Subcutaneous abdominal adipose tissue (tissue), 5 donors: ENCODE data around the gene IGSF5.
"Not testable (repeated sequence)": the region's sequence is repeated elsewhere in the genome, so short reads cannot be mapped to it uniquely, and the experiment has no call there.

Experiments used
- H3K27ac ChIP-seq: one replicate; pipeline ENCODE4 v1.7.0; 2013; ENCODE audit warnings: low read depth, mild to moderate bottlenecking, inconsistent platforms, low read length, moderate library complexity
- H3K27me3 ChIP-seq, 5 donors: one replicate each; pipeline ENCODE4 v1.7.0; 2013; ENCODE audit warnings: low read length in 5 of 5, inconsistent platforms in 1 of 5; ENCODE audit not compliant: control insufficient read depth in 5 of 5, insufficient read depth in 4 of 5
- H3K36me3 ChIP-seq, 5 donors: one replicate each; pipeline ENCODE4 v1.7.0; 2013; ENCODE audit warnings: low read length in 5 of 5; ENCODE audit not compliant: control insufficient read depth in 5 of 5, insufficient read depth in 5 of 5
- H3K4me1 ChIP-seq, 5 donors: one replicate each; pipeline ENCODE4 v1.7.0; 2013; ENCODE audit warnings: low read length in 5 of 5, mild to moderate bottlenecking in 3 of 5, moderate library complexity in 1 of 5; ENCODE audit not compliant: control insufficient read depth in 5 of 5, insufficient read depth in 5 of 5
- H3K4me3 ChIP-seq, 5 donors: one replicate each; pipeline ENCODE4 v1.7.0; 2013; ENCODE audit warnings: low read length in 5 of 5, low read depth in 1 of 5
- H3K9ac ChIP-seq, 5 donors: one replicate each; pipeline ENCODE4 v1.7.0; 2013; ENCODE audit warnings: low read length in 5 of 5, mild to moderate bottlenecking in 4 of 5, moderate library complexity in 3 of 5
- H3K9me3 ChIP-seq, 5 donors: one replicate each; pipeline ENCODE4 v1.7.0; 2013; ENCODE audit warnings: low read length in 5 of 5; ENCODE audit not compliant: control insufficient read depth in 5 of 5
- donor health status: healthy.
- donor health status: healthy.
- donor health status: healthy.
- donor health status: healthy.
- donor health status: healthy.

The IGSF5 gene

DNA sequence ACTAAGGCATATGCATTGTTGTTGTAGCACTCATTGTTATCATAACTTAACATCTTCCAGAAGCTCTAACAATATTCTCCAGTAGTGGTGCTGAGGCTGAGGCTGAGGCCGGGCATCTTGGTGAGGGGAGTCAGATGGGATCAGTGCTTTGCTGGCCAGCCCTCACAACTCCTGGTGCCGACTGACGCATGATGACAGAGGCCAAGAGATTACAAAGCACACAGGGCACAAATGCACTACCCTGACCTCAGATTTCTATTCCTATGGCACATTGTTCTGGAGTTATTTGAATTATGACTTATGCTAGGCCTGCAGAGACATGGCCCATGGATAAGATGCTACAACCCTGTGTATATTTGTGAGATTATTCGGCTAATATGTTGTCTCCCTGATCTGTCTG, 8.3 kb upstream of the IGSF5 start:
- peaks cover 0 to 4% (median 0%) of the 10 kb centered on the region in 5 donors for H3K9me3 ChIP-seq
- H3K27ac ChIP-seq: no peak overlapping the region
- H3K4me1 ChIP-seq: no peaks in the 10 kb centered on the region
- H3K36me3 ChIP-seq: no peaks in the 10 kb centered on the region
- no peak overlapping the region for H3K9ac ChIP-seq
- H3K4me3 ChIP-seq: no peak overlapping the region
- no peaks in the 10 kb centered on the region for H3K27me3 ChIP-seq

DNA sequence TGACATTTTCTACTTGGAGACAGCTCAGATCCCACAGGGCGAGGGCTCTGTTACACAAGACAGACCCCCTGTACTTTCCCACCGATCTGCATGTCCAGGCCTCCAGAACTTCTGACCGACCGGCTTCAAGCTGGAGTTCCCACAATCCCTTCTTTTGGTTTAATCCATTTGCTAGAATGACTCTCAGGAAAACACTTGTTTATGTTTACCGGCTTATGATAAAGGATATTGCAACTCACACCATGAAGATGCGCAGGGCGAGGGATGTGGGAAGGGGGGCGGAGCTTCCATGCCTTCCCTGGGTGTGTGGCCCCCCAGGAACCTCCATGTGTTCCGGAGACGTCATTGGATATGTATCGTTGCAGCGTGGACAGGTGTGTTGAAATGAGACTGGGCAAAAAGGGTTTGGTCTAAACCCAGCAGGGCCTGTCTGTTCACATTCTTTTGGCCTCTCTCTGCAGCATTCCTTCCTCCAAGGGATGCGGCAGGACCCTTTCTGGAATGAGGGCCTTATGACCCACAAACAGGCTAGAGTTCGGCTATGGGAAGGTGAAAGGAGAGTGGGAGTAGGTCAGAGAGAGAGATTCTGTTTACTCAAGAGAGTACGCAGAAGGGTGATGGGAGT, 7.5 kb upstream of the IGSF5 start:
- H3K27me3 ChIP-seq: no peaks in the 10 kb centered on the region
- no peaks in the 10 kb centered on the region for H3K36me3 ChIP-seq
- H3K4me1 ChIP-seq: no peaks in the 10 kb centered on the region
- no peaks in the 10 kb centered on the region for H3K9me3 ChIP-seq
- no peak overlapping the region for H3K27ac ChIP-seq
- no peak overlapping the region for H3K4me3 ChIP-seq
- H3K9ac ChIP-seq: no peak overlapping the region

DNA sequence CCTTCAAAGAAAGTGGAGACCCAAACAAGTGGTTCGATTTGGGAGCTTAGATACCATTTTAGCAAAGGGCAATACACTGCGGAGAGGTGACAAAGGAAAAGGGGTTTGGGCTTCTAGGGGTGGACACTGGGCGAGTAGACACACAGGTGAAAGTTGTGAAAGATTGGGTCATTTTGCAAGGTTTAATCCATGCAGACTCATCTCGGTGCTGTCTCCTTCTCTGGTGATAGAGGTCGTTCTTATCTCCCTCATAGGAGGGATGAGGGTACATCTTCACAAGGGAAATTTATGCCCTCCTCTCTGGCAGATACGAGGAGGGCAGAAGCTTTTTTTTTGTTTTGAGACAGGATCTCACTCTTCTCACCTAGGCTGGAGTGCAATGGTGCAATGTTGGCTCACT, 6.4 kb upstream of the IGSF5 start:
- H3K9me3 ChIP-seq: no peaks in the 10 kb centered on the region
- H3K27ac ChIP-seq: no peak overlapping the region
- H3K27me3 ChIP-seq: no peaks in the 10 kb centered on the region
- H3K4me3 ChIP-seq: no peak overlapping the region
- H3K36me3 ChIP-seq: no peaks in the 10 kb centered on the region
- H3K4me1 ChIP-seq: no peaks in the 10 kb centered on the region
- no peak overlapping the region for H3K9ac ChIP-seq

DNA sequence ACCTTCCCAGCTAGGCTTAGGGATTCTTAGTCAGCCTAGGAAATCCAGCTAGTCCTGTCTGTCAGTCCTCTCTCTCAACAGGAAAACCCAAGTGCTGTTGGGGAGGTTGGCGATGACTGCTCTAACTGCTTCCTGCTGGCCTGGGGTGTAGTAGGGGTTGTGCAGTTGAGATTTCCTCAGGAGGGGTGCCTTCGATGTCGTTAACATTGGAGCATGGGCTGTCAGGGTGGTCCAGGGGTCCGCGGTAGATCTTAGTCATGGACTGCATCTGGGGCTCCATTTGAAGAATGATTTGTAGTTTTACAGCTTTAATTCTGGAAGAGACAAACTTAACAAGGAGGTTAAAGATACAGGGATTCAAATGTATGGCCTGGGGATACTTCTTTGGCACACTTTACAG, 5.5 kb upstream of the IGSF5 start:
- H3K4me3 ChIP-seq, H3K4me1 ChIP-seq, H3K27ac ChIP-seq, H3K27me3 ChIP-seq, H3K36me3 ChIP-seq, H3K9ac ChIP-seq, H3K9me3 ChIP-seq: not testable (repeated sequence)

DNA sequence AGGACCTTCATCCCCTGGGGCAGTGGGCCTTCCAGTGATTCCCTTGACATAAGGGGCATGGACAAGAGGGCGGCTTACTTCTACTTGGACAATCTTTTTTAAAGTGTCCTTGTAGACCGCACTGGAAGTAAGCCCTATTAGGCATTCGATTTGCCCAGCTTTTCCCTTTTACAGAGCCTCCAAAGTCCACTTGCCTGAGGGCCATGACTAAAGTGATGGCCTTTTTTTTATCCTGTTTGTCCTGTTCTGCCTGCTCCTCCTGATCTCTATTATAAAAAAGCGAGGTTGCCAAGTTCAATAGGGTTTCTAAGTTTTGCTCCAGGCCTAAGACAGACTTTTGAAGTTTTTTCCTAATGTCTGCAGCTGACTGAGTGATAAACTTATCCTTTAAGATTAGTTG, 2.4 kb upstream of the IGSF5 start:
- H3K36me3 ChIP-seq, H3K27ac ChIP-seq, H3K4me3 ChIP-seq, H3K4me1 ChIP-seq, H3K27me3 ChIP-seq, H3K9ac ChIP-seq, H3K9me3 ChIP-seq: not testable (repeated sequence)

DNA sequence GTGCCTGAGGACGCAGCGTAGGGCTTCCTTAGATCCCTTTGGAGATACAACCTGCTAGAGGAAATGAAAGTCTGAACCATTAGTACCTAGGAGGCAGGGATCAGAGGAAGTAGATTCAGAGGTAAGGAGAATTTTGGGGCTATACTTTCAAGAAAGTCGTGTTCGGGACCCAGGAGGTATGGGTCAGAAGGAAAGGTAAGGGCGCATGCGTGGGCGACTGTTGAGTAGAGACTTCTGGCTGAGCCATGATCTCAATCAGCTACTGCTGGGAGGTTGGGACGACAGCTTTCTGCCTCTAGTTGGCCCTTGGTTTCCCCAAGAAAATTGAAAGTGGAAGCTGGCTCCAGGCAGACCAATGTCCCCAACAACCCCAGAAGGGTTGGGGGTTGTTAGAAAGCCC, 349 bp downstream of the IGSF5 start:
- not testable (repeated sequence) for H3K36me3 ChIP-seq, H3K9ac ChIP-seq, H3K4me1 ChIP-seq, H3K27ac ChIP-seq, H3K4me3 ChIP-seq, H3K27me3 ChIP-seq, H3K9me3 ChIP-seq

DNA sequence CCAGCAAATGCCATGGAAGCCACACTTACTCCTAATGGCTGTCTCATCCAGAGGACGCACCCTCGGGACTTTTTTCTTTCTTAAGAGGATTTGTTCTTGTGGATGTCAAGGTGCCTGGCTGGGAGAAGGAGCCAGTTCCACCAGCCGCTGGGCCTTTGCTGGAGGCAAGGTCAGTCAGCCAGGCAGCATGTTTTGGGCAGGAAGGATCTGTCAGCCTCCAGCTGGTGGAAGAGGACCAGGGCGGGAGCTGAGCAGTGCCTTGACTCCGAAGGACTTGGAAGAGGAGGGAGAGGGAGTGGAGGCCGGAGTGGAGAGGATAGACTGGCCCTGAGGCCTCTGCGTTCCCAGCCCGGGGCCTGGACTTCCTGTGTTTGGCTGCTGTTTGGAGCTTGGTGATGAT, 5.7 kb downstream of the IGSF5 start:
- Histone ChIP-seq H3K9me3 (peaks cover 3 to 13% (median 9%) of the 10 kb centered on the region in 5 donors), H3K36me3 (no peaks in the 10 kb centered on the region), H3K27ac (no peak overlapping the region), H3K4me3 (no peak overlapping the region), H3K4me1 (no peaks in the 10 kb centered on the region), H3K9ac (no peak overlapping the region), H3K27me3 (no peaks in the 10 kb centered on the region)

DNA sequence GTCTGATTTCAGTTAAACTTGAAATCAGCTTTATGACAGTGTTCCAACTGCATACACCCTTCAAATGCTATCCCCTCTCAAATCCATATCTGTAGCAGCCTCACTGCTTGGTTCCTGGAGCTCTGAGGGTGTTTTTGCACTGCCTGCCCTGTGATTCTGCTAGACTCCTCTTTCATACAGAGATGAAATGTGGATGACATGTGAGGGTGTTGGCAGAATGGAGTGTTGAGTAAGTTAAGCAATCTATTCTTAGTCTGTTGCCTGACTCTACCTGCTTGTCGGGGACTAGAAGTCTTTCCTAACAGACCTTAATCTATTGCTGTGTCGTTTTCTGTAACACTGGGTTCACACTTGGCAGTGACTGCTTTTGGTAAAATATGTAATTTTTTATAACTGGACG, 9.8 kb downstream of the IGSF5 start:
- H3K9me3 ChIP-seq: peaks cover 3 to 13% (median 9%) of the 10 kb centered on the region in 5 donors
- no peaks in the 10 kb centered on the region for H3K36me3 ChIP-seq
- peaks cover 0 to 4% (median 0%) of the 10 kb centered on the region in 5 donors for H3K27me3 ChIP-seq
- H3K4me1 ChIP-seq: no peaks in the 10 kb centered on the region
- no peak overlapping the region for H3K9ac ChIP-seq
- H3K27ac ChIP-seq: no peak overlapping the region
- H3K4me3 ChIP-seq: no peak overlapping the region

DNA sequence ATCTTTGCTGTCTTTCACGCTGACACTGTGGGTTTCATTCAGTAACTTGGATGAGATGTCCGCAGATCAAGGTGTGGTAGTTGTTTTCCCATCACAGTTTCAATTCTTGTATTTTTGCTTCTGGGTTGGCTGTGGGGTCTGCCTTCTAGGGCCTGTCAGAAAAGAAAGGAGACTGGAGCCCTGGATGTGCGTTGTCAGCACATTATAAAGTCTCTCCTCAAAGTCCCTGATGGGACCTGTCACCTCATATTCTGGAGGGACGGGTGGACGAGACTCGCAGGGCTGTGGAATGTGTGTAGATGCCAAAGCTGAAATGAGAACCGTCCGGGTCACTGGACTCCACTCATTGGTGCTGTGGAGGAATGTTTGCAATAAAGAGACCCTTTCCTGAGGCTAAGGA, 11.3 kb downstream of the IGSF5 start:
- Histone ChIP-seq H3K9me3 (peaks cover 3 to 13% (median 9%) of the 10 kb centered on the region in 5 donors), H3K27ac (no peak overlapping the region), H3K9ac (no peak overlapping the region), H3K4me3 (no peak overlapping the region), H3K27me3 (peaks cover 0 to 4% (median 0%) of the 10 kb centered on the region in 5 donors), H3K36me3 (no peaks in the 10 kb centered on the region), H3K4me1 (no peaks in the 10 kb centered on the region)

DNA sequence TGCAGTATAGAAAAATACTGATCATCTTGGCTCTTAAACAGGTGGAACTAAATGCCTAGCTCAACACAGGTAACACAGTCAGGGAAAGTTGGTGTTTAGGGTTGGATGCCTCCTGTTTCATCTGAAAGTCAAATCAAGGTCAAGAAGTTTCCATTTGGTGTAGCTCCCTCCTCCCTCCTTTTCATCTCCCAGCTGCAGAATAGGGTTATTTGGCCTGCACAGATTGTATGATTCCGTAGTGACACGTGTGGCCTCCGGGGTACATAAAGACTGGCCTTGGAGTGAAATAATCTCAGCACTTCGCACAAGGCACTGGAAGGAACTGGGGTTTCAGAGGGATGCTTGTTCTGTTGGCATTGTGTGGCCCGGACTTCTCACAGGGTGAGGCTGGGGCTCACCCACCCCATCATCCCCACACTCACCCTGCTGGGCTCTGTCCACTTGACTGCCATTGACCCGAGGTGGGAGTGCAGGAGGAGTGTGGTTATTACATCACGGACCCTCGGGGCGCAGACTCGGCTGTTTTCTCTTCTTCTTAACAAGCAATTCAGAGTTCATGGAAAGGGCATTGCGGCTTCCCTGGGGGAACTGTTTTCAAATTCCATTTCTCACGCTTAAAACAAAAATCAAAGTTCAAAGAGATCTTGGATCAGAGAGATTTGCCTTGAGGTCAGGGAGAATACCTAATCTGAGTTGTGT, 18.4 kb downstream of the IGSF5 start:
- Histone ChIP-seq H3K9ac (no peak overlapping the region), H3K27ac (no peak overlapping the region), H3K36me3 (no peaks in the 10 kb centered on the region)

More for the DNA sequence above, 18.4 kb downstream of the IGSF5 start:
- Histone ChIP-seq H3K4me3 (no peak overlapping the region), H3K27me3 (no peaks in the 10 kb centered on the region), H3K9me3 (no peaks in the 10 kb centered on the region), H3K4me1 (peaks cover 0 to 6% (median 0%) of the 10 kb centered on the region in 5 donors)
